Smooth muscle cell of the brain vasculature (primary cell): ENCODE results near the gene KHNYN.
"Not testable (repeated sequence)": the region's sequence is repeated elsewhere in the genome, so short reads cannot be mapped to it uniquely, and the experiment has no call there.

ENCODE experiments used
- DNase-seq: peaks from one replicate; pipeline ENCODE4 v3.0.0-alpha.2; 2012; ENCODE audit warnings: low read depth, low spot score

Gene KHNYN

GRCh38 chr14:24437020-24437735 lies 7.4 kb downstream of the KHNYN start:
- no peak for DNase-seq

- no peak for DNase-seq
Observed at GRCh38 chr14:24437736-24438067, 7.9 kb downstream of the KHNYN start.

- DNase-seq, result no peak
Observed at GRCh38 chr14:24438223-24439097, 8.7 kb downstream of the KHNYN start.

- DNase-seq, result no peak
Observed at GRCh38 chr14:24439257-24439656, 9.5 kb downstream of the KHNYN start.

GRCh38 chr14:24439830-24440605 lies 10.3 kb downstream of the KHNYN start:
- DNase-seq, result no peak

- no peak for DNase-seq
Observed at GRCh38 chr14:24440606-24441399, 11.0 kb downstream of the KHNYN start.

- no peak for DNase-seq
Observed at GRCh38 chr14:24441485-24441884, 11.7 kb downstream of the KHNYN start.

- DNase-seq, result no peak
Observed at GRCh38 chr14:24441904-24442239, 12.1 kb downstream of the KHNYN start.

- peak; percentile 97 for DNase-seq
Observed at GRCh38 chr14:24442240-24443052, 12.7 kb downstream of the KHNYN start, which contains the start of gene SDR39U1. Gene SDR39U1 (minus strand): TSS chr14:24442776. CDS start chr14:24442769, 7 bp downstream.

- no peak for DNase-seq
Observed at GRCh38 chr14:24443053-24443665, 13.4 kb downstream of the KHNYN start.

GRCh38 chr14:24450828-24451227 lies 21.1 kb downstream of the KHNYN start:
- DNase-seq, result not testable (repeated sequence)

GRCh38 chr14:24456980-24457379 lies 27.2 kb downstream of the KHNYN start:
- no peak for DNase-seq

- no peak for DNase-seq
Observed at GRCh38 chr14:24458736-24459135, 29.0 kb downstream of the KHNYN start.

- DNase-seq, result no peak
Observed at GRCh38 chr14:24459331-24459730, 29.6 kb downstream of the KHNYN start.

- DNase-seq, result no peak
Observed at GRCh38 chr14:24461336-24461735, 31.6 kb downstream of the KHNYN start.

- no peak for DNase-seq
Observed at GRCh38 chr14:24463017-24463883, 33.5 kb downstream of the KHNYN start.

GRCh38 chr14:24463884-24464785 lies 34.4 kb downstream of the KHNYN start:
- no peak for DNase-seq

- no peak for DNase-seq
Observed at GRCh38 chr14:24465368-24465767, 35.6 kb downstream of the KHNYN start.
